ENCODE measurements around the gene ZKSCAN4. TPM values are rescaled to one million over a fixed set of nuclear protein-coding genes. Genes with fewer than 3 reads are reported as not detected.

The ZKSCAN4 gene
- total RNA-seq (10 to 100 TPM in 1 of 2 donors, 1 to 10 TPM in 1; 8.0 to 10.2 TPM), polyA plus RNA-seq (ENCODE audit: insufficient read length in 2 of 2) (1 to 10 TPM; 7.7 TPM)
- long read RNA-seq, donor 1, partial matches to known transcripts, result 0 of 1 reads
- long read RNA-seq, donor 1, other reads (novel, unspliced or antisense), result 0 of 1 reads
- long read RNA-seq, donor 2, partial matches to known transcripts, result 8 of 8 reads
- long read RNA-seq, donor 2, other reads (novel, unspliced or antisense), result 0 of 8 reads
- long read RNA-seq, donor 3, partial matches to known transcripts, result 0 of 2 reads
- long read RNA-seq, donor 3, other reads (novel, unspliced or antisense), result 0 of 2 reads
- long read RNA-seq, donor 4, partial matches to known transcripts, result 133 of 137 reads
- long read RNA-seq, donor 4, other reads (novel, unspliced or antisense), result 0 of 137 reads

GRCh38 chr6:28252009-28252975 lies at the start of gene ZKSCAN4:
Gene ZKSCAN4, minus strand, starts transcription at chr6:28252269. Its CDS starts 289 bp downstream, at chr6:28251980.
- Histone ChIP-seq H3K9me3 (ENCODE audit: control insufficient read depth, insufficient read depth, low read length) (no peaks in the 10 kb centered on the region), H3K4me3 (ENCODE audit: low read depth, low read length) (peak within 1 kb of the TSS; percentile 59), H3K4me1 (ENCODE audit: control insufficient read depth, insufficient read depth, low read length) (peaks cover 12% of the 10 kb centered on the region), H3K27ac (ENCODE audit: low read depth, low read length) (peak within 1 kb of the TSS; percentile 21), H3K36me3 (ENCODE audit: control insufficient read depth, insufficient read depth, low read length) (peaks cover 5% of the 10 kb centered on the region), H3K27me3 (ENCODE audit: control insufficient read depth, insufficient read depth, low read length) (no peaks in the 10 kb centered on the region)
- peak; percentile 90 to 99 (median 92) for DNase-seq (ENCODE audit: low read depth in 4 of 6, low spot score in 6 of 6)
- 3% methylated on average over 8 of the region's 14 CpGs for WGBS (ENCODE audit: insufficient coverage)

GRCh38 chr6:28296520-28297060 lies 44.5 kb upstream of the ZKSCAN4 start:
- Histone ChIP-seq H3K4me3 (ENCODE audit: low read depth, low read length) (no peak overlapping the region), H3K4me1 (ENCODE audit: control insufficient read depth, insufficient read depth, low read length) (no peaks in the 10 kb centered on the region), H3K36me3 (ENCODE audit: control insufficient read depth, insufficient read depth, low read length) (peaks cover 21% of the 10 kb centered on the region), H3K9me3 (ENCODE audit: control insufficient read depth, insufficient read depth, low read length) (no peaks in the 10 kb centered on the region), H3K27me3 (ENCODE audit: control insufficient read depth, insufficient read depth, low read length) (no peaks in the 10 kb centered on the region), H3K27ac (ENCODE audit: low read depth, low read length) (no peak overlapping the region)
- no peak for DNase-seq (ENCODE audit: low read depth in 4 of 6, low spot score in 6 of 6)
- WGBS (ENCODE audit: insufficient coverage), result 91% methylated on average over 4 of the region's 7 CpGs

GRCh38 chr6:28295326-28295725 lies 43.3 kb upstream of the ZKSCAN4 start:
- H3K9me3 ChIP-seq (ENCODE audit: control insufficient read depth, insufficient read depth, low read length), result no peaks in the 10 kb centered on the region
- DNase-seq (ENCODE audit: low read depth in 4 of 6, low spot score in 6 of 6), result no peak
- no CpG with 5 or more reads among the region's 5 CpGs for WGBS (ENCODE audit: insufficient coverage)
- H3K27ac ChIP-seq (ENCODE audit: low read depth, low read length), result no peak overlapping the region
- no peaks in the 10 kb centered on the region for H3K27me3 ChIP-seq (ENCODE audit: control insufficient read depth, insufficient read depth, low read length)
- peaks cover 16% of the 10 kb centered on the region for H3K36me3 ChIP-seq (ENCODE audit: control insufficient read depth, insufficient read depth, low read length)
- H3K4me1 ChIP-seq (ENCODE audit: control insufficient read depth, insufficient read depth, low read length), result no peaks in the 10 kb centered on the region
- H3K4me3 ChIP-seq (ENCODE audit: low read depth, low read length), result no peak overlapping the region

- H3K9me3 ChIP-seq (ENCODE audit: control insufficient read depth, insufficient read depth, low read length), result no peaks in the 10 kb centered on the region
- no peaks in the 10 kb centered on the region for H3K4me1 ChIP-seq (ENCODE audit: control insufficient read depth, insufficient read depth, low read length)
- DNase-seq (ENCODE audit: low read depth in 4 of 6, low spot score in 6 of 6), result no peak
- peaks cover 14% of the 10 kb centered on the region for H3K36me3 ChIP-seq (ENCODE audit: control insufficient read depth, insufficient read depth, low read length)
- no peak overlapping the region for H3K27ac ChIP-seq (ENCODE audit: low read depth, low read length)
- H3K4me3 ChIP-seq (ENCODE audit: low read depth, low read length), result no peak overlapping the region
- H3K27me3 ChIP-seq (ENCODE audit: control insufficient read depth, insufficient read depth, low read length), result no peaks in the 10 kb centered on the region
These were observed 39.5 kb upstream of the ZKSCAN4 start for GRCh38 chr6:28291573-28291972.

GRCh38 chr6:28282926-28283325 lies 30.9 kb upstream of the ZKSCAN4 start:
- H3K4me3 ChIP-seq (ENCODE audit: low read depth, low read length), result no peak overlapping the region
- DNase-seq (ENCODE audit: low read depth in 4 of 6, low spot score in 6 of 6), result no peak

GRCh38 chr6:28281288-28282064 lies 29.4 kb upstream of the ZKSCAN4 start, which contains the start of gene PGBD1:
Gene PGBD1, plus strand, starts transcription at chr6:28281572. Its CDS starts 2,242 bp downstream, at chr6:28283814.
- DNase-seq (ENCODE audit: low read depth in 4 of 6, low spot score in 6 of 6), result peak in 3 of 6 donors; percentile 63 to 92 (median 92)
- Histone ChIP-seq H3K9me3 (ENCODE audit: control insufficient read depth, insufficient read depth, low read length) (no peaks in the 10 kb centered on the region), H3K27ac (ENCODE audit: low read depth, low read length) (peak within 1 kb of the TSS; percentile 25), H3K27me3 (ENCODE audit: control insufficient read depth, insufficient read depth, low read length) (no peaks in the 10 kb centered on the region), H3K4me1 (ENCODE audit: control insufficient read depth, insufficient read depth, low read length) (no peaks in the 10 kb centered on the region), H3K36me3 (ENCODE audit: control insufficient read depth, insufficient read depth, low read length) (peaks cover 9% of the 10 kb centered on the region), H3K4me3 (ENCODE audit: low read depth, low read length) (peak within 1 kb of the TSS; percentile 74)
- WGBS (ENCODE audit: insufficient coverage), result under 1% methylated on average over 50 of the region's 50 CpGs

More at GRCh38 chr6:28282926-28283325, 30.9 kb upstream of the ZKSCAN4 start:
- Histone ChIP-seq H3K27me3 (ENCODE audit: control insufficient read depth, insufficient read depth, low read length) (no peaks in the 10 kb centered on the region), H3K27ac (ENCODE audit: low read depth, low read length) (no peak overlapping the region), H3K36me3 (ENCODE audit: control insufficient read depth, insufficient read depth, low read length) (peaks cover 13% of the 10 kb centered on the region), H3K4me1 (ENCODE audit: control insufficient read depth, insufficient read depth, low read length) (no peaks in the 10 kb centered on the region), H3K9me3 (ENCODE audit: control insufficient read depth, insufficient read depth, low read length) (no peaks in the 10 kb centered on the region)
- WGBS (ENCODE audit: insufficient coverage), result 100% methylated on average over 2 of the region's 2 CpGs

- no peak for DNase-seq (ENCODE audit: low read depth in 4 of 6, low spot score in 6 of 6)
- Histone ChIP-seq H3K4me1 (ENCODE audit: control insufficient read depth, insufficient read depth, low read length) (no peaks in the 10 kb centered on the region), H3K9me3 (ENCODE audit: control insufficient read depth, insufficient read depth, low read length) (no peaks in the 10 kb centered on the region), H3K27me3 (ENCODE audit: control insufficient read depth, insufficient read depth, low read length) (no peaks in the 10 kb centered on the region), H3K27ac (ENCODE audit: low read depth, low read length) (no peak overlapping the region), H3K36me3 (ENCODE audit: control insufficient read depth, insufficient read depth, low read length) (peaks cover 13% of the 10 kb centered on the region), H3K4me3 (ENCODE audit: low read depth, low read length) (peak overlapping the region; percentile 74)
- no CpG with 5 or more reads among the region's 3 CpGs for WGBS (ENCODE audit: insufficient coverage)
These were observed 28.7 kb upstream of the ZKSCAN4 start for GRCh38 chr6:28280595-28281287.

GRCh38 chr6:28277746-28278145 lies 25.7 kb upstream of the ZKSCAN4 start:
- peaks cover 25% of the 10 kb centered on the region for H3K36me3 ChIP-seq (ENCODE audit: control insufficient read depth, insufficient read depth, low read length)
- DNase-seq (ENCODE audit: low read depth in 4 of 6, low spot score in 6 of 6), result no peak
- no CpG with 5 or more reads among the region's 3 CpGs for WGBS (ENCODE audit: insufficient coverage)
- no peaks in the 10 kb centered on the region for H3K9me3 ChIP-seq (ENCODE audit: control insufficient read depth, insufficient read depth, low read length)
- no peaks in the 10 kb centered on the region for H3K4me1 ChIP-seq (ENCODE audit: control insufficient read depth, insufficient read depth, low read length)
- H3K27me3 ChIP-seq (ENCODE audit: control insufficient read depth, insufficient read depth, low read length), result no peaks in the 10 kb centered on the region
- H3K4me3 ChIP-seq (ENCODE audit: low read depth, low read length), result no peak overlapping the region
- H3K27ac ChIP-seq (ENCODE audit: low read depth, low read length), result no peak overlapping the region
